HL-60 (cell line): ENCODE data around the gene PRKAB1.

Source experiments
- DNase-seq, 2 experiments: peaks; one replicate each; pipeline ENCODE4 v3.0.0-alpha.2; 2010 to 2020; ENCODE audit warnings: low read depth in 1 of 2, low spot score in 1 of 2
- H3K27ac ChIP-seq: fragments of 250-450 bp; sonication (Bioruptor Pico); replicated peaks from 2 replicates; pipeline ENCODE4 v1.5.1; 2020; ENCODE audit warnings: mild to moderate bottlenecking, moderate library complexity
- H3K27me3 ChIP-seq: fragments of 250-450 bp; sonication (Bioruptor Pico); 2 replicates; pipeline ENCODE4 v1.5.1; 2021; ENCODE audit warnings: mild to moderate bottlenecking, moderate library complexity; ENCODE audit not compliant: insufficient read depth, poor library complexity, severe bottlenecking
- H3K4me3 ChIP-seq: replicated peaks from 2 replicates; pipeline ENCODE4 v1.5.1; 2011; ENCODE audit warnings: mild to moderate bottlenecking, control low read depth, low read length; ENCODE audit not compliant: insufficient read depth
- CTCF ChIP-seq: IDR thresholded peaks from one replicate; pipeline ENCODE4 v1.5.1; 2011; ENCODE audit warnings: low read length, control low read depth, inconsistent platforms; ENCODE audit not compliant: insufficient read depth
- GABPA ChIP-seq: IDR thresholded peaks from 2 replicates; pipeline ENCODE4 v1.6.1; 2012; ENCODE audit warnings: low read depth
- POLR2AphosphoS5 ChIP-seq: IDR thresholded peaks from 2 replicates; pipeline ENCODE4 v1.6.1; 2012; ENCODE audit warnings: low read depth
- SPI1 ChIP-seq: IDR thresholded peaks from 2 replicates; pipeline ENCODE4 v1.6.1; 2012; ENCODE audit warnings: low read depth, mild to moderate bottlenecking, borderline replicate concordance
- TF ChIP-seq, protein P1 (sequence below): IDR thresholded peaks from 2 replicates; pipeline ENCODE4 v1.6.1; 2012; ENCODE audit warnings: low read depth; ENCODE audit not compliant: insufficient replicate concordance

PRKAB1 gene

GRCh38 chr12:119624966-119625365 lies 43.0 kb upstream of the PRKAB1 start:
- no peak for DNase-seq
- Histone ChIP-seq H3K27me3 (no peaks in the 10 kb centered on the region), H3K27ac (no peak overlapping the region), H3K4me3 (no peak overlapping the region)
- TF ChIP-seq CTCF (no peak), SPI1 (no peak), GABPA (no peak), POLR2AphosphoS5 (no peak)
- TF ChIP-seq, protein P1, sequence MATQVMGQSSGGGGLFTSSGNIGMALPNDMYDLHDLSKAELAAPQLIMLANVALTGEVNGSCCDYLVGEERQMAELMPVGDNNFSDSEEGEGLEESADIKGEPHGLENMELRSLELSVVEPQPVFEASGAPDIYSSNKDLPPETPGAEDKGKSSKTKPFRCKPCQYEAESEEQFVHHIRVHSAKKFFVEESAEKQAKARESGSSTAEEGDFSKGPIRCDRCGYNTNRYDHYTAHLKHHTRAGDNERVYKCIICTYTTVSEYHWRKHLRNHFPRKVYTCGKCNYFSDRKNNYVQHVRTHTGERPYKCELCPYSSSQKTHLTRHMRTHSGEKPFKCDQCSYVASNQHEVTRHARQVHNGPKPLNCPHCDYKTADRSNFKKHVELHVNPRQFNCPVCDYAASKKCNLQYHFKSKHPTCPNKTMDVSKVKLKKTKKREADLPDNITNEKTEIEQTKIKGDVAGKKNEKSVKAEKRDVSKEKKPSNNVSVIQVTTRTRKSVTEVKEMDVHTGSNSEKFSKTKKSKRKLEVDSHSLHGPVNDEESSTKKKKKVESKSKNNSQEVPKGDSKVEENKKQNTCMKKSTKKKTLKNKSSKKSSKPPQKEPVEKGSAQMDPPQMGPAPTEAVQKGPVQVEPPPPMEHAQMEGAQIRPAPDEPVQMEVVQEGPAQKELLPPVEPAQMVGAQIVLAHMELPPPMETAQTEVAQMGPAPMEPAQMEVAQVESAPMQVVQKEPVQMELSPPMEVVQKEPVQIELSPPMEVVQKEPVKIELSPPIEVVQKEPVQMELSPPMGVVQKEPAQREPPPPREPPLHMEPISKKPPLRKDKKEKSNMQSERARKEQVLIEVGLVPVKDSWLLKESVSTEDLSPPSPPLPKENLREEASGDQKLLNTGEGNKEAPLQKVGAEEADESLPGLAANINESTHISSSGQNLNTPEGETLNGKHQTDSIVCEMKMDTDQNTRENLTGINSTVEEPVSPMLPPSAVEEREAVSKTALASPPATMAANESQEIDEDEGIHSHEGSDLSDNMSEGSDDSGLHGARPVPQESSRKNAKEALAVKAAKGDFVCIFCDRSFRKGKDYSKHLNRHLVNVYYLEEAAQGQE: no peak

DNA sequence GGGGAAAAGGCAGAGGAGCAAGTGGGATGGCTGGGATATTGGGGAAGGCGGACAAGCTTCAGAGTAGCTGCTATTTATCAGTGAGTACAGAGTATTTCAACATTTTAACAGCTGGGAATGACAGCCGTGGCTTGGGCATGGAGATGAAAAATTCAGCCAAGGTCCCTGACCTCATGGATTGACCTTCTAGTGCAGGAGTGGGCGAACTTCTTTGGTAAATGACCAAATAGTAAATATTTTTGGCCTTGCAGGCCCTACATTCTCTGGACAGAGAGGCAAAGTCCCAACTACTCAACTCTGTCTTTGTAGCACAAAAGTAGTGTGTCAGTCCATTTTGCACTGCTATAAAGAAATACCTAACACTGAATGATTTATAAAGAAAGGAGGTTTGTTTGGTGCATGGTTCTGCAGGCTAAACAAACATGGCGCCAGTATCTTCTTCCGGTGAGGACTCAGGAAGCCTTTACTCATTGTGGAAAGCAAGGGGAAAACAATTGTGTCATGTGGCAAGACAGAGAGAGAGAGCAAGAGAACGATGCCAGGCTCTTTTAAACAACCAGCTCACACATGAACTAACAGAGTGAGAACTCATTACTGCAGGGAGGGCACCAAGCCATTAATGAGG lies 40.8 kb upstream of the PRKAB1 start:
- Histone ChIP-seq H3K27me3 (no peaks in the 10 kb centered on the region), H3K27ac (no peak overlapping the region), H3K4me3 (no peak overlapping the region)
- DNase-seq: no peak
- TF ChIP-seq GABPA (no peak), CTCF (no peak), POLR2AphosphoS5 (no peak), SPI1 (no peak)
- TF ChIP-seq, protein P1: no peak

DNA sequence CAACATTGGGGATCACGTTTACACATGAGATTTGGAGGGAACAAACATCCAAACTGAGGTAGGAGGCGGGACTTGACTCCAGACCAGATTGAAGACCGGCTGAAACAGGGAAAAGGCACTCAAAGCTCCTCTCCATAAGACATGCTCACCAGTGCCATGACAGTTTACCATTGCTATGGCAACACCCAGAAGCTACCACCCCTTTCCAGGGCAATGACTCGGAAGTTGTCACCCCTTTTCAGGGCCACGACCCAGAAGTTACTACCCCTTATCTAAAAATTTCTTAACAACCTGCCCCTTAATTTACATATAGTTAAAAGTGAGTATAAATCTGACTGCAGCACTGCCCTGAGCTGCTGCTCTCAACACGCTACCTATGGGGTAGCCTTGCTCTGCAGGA lies 40.2 kb upstream of the PRKAB1 start:
- no peak for DNase-seq

More for the DNA sequence above, 40.2 kb upstream of the PRKAB1 start:
- Histone ChIP-seq H3K27ac (no peak overlapping the region), H3K27me3 (no peaks in the 10 kb centered on the region), H3K4me3 (no peak overlapping the region)
- TF ChIP-seq CTCF: no peak
- TF ChIP-seq, protein P1: no peak
- no peak for TF ChIP-seq POLR2AphosphoS5
- TF ChIP-seq GABPA: no peak
- no peak for TF ChIP-seq SPI1
